ENCODE data around the gene CEP162.
"Not testable (repeated sequence)": the region's sequence is repeated elsewhere in the genome, so short reads cannot be mapped to it uniquely, and the experiment has no call there.

Gene CEP162

DNA sequence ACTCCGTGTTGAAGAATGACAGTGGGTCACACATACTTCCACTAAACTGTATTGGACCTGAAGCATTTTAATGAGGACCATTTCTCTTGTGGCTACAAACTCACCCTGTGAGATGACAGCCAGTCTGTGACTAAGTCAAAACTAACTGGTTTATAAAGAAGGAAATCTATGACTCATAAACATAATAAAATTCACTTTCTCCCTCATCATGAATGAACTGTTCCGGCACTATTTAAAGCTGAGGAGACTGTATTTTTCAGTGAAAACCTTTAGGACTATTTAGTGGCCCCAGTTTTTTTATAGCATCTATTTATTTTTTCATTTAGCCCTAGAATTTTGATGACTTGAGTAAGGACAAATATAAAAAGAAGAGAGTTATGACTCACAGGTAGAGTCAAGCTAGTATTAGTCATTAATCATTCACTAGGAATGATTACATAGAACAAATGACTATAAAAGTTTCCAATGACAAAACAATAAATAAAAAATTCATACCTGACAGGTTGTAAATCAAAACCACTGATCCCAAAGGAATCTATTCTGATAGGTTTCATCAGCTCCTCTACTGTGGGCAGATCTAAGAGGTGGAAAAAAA lies 34.2 kb downstream of the CEP162 start:
- ATAC-seq, result peak; percentile 95
- TF ChIP-seq, protein P1, sequence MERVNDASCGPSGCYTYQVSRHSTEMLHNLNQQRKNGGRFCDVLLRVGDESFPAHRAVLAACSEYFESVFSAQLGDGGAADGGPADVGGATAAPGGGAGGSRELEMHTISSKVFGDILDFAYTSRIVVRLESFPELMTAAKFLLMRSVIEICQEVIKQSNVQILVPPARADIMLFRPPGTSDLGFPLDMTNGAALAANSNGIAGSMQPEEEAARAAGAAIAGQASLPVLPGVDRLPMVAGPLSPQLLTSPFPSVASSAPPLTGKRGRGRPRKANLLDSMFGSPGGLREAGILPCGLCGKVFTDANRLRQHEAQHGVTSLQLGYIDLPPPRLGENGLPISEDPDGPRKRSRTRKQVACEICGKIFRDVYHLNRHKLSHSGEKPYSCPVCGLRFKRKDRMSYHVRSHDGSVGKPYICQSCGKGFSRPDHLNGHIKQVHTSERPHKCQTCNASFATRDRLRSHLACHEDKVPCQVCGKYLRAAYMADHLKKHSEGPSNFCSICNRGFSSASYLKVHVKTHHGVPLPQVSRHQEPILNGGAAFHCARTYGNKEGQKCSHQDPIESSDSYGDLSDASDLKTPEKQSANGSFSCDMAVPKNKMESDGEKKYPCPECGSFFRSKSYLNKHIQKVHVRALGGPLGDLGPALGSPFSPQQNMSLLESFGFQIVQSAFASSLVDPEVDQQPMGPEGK (CRISPR knock-in tag; IDR thresholded peaks at IDR 0.05; ENCODE audit: borderline replicate concordance), result no peak
- TF ChIP-seq SNAI2 (CRISPR knock-in tag; IDR thresholded peaks at IDR 0.05), result no peak
- TF ChIP-seq TOX (CRISPR knock-in tag; IDR thresholded peaks at IDR 0.05; ENCODE audit: borderline replicate concordance), result peak; percentile 19; the same call in 1 of the 2 replicates
- TF ChIP-seq, protein P2, sequence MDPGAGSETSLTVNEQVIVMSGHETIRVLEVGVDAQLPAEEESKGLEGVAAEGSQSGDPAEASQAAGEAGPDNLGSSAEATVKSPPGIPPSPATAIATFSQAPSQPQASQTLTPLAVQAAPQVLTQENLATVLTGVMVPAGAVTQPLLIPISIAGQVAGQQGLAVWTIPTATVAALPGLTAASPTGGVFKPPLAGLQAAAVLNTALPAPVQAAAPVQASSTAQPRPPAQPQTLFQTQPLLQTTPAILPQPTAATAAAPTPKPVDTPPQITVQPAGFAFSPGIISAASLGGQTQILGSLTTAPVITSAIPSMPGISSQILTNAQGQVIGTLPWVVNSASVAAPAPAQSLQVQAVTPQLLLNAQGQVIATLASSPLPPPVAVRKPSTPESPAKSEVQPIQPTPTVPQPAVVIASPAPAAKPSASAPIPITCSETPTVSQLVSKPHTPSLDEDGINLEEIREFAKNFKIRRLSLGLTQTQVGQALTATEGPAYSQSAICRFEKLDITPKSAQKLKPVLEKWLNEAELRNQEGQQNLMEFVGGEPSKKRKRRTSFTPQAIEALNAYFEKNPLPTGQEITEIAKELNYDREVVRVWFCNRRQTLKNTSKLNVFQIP (CRISPR knock-in tag; IDR thresholded peaks at IDR 0.05; ENCODE audit: borderline replicate concordance, low read depth), result 0 out of 2 replicates have a peak, but pooled peaks have one; percentile 49
- peak; percentile 27; the same call in 1 of the 2 replicates for TF ChIP-seq ZC3H10 (CRISPR knock-in tag; IDR thresholded peaks at IDR 0.05)
- peak; percentile 80 for TF ChIP-seq ISL1 (CRISPR knock-in tag; IDR thresholded peaks at IDR 0.05)
- 0 out of 2 replicates have a peak, but pooled peaks have one; percentile 15 for TF ChIP-seq GLIS3 (CRISPR knock-in tag; IDR thresholded peaks at IDR 0.05)

DNA sequence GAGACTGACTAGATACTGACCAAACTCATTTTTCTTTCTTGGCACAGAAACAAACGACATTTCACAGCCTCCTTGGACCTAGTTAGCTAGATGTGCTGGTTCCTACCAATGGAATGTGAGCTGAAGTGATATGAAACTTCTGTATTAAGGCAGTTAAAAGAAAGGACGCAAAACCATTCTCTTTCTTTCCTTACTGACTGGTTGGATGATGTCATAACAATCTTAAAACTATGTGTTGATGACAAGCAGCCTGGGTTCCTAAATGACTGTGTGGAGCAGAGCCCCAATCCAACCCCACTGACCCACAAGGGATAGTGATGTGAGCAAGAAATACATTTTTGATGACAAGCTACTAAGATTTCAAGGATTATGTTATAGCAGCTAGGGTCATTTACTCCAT lies 35.6 kb downstream of the CEP162 start:
- no peak for ATAC-seq
- no peak for TF ChIP-seq GLIS3 (CRISPR knock-in tag; IDR thresholded peaks at IDR 0.05)
- TF ChIP-seq TOX (CRISPR knock-in tag; IDR thresholded peaks at IDR 0.05; ENCODE audit: borderline replicate concordance), result no peak
- no peak for TF ChIP-seq SNAI2 (CRISPR knock-in tag; IDR thresholded peaks at IDR 0.05)
- TF ChIP-seq ISL1 (CRISPR knock-in tag; IDR thresholded peaks at IDR 0.05), result no peak
- TF ChIP-seq, protein P3, sequence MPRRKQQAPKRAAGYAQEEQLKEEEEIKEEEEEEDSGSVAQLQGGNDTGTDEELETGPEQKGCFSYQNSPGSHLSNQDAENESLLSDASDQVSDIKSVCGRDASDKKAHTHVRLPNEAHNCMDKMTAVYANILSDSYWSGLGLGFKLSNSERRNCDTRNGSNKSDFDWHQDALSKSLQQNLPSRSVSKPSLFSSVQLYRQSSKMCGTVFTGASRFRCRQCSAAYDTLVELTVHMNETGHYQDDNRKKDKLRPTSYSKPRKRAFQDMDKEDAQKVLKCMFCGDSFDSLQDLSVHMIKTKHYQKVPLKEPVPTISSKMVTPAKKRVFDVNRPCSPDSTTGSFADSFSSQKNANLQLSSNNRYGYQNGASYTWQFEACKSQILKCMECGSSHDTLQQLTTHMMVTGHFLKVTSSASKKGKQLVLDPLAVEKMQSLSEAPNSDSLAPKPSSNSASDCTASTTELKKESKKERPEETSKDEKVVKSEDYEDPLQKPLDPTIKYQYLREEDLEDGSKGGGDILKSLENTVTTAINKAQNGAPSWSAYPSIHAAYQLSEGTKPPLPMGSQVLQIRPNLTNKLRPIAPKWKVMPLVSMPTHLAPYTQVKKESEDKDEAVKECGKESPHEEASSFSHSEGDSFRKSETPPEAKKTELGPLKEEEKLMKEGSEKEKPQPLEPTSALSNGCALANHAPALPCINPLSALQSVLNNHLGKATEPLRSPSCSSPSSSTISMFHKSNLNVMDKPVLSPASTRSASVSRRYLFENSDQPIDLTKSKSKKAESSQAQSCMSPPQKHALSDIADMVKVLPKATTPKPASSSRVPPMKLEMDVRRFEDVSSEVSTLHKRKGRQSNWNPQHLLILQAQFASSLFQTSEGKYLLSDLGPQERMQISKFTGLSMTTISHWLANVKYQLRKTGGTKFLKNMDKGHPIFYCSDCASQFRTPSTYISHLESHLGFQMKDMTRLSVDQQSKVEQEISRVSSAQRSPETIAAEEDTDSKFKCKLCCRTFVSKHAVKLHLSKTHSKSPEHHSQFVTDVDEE (CRISPR knock-in tag; IDR thresholded peaks at IDR 0.05), result no peak
- TF ChIP-seq ZFP3 (CRISPR knock-in tag; IDR thresholded peaks at IDR 0.05), result no peak
- TF ChIP-seq, protein P1 (CRISPR knock-in tag; IDR thresholded peaks at IDR 0.05; ENCODE audit: borderline replicate concordance), result no peak
- TF ChIP-seq, protein P4, sequence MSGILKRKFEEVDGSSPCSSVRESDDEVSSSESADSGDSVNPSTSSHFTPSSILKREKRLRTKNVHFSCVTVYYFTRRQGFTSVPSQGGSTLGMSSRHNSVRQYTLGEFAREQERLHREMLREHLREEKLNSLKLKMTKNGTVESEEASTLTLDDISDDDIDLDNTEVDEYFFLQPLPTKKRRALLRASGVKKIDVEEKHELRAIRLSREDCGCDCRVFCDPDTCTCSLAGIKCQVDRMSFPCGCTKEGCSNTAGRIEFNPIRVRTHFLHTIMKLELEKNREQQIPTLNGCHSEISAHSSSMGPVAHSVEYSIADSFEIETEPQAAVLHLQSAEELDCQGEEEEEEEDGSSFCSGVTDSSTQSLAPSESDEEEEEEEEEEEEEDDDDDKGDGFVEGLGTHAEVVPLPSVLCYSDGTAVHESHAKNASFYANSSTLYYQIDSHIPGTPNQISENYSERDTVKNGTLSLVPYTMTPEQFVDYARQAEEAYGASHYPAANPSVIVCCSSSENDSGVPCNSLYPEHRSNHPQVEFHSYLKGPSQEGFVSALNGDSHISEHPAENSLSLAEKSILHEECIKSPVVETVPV (CRISPR knock-in tag; IDR thresholded peaks at IDR 0.05), result no peak
- no peak for TF ChIP-seq RARB (CRISPR knock-in tag; IDR thresholded peaks at IDR 0.05)
- no peak for TF ChIP-seq CSDC2 (CRISPR knock-in tag; IDR thresholded peaks at IDR 0.05)
- TF ChIP-seq ZNF565 (CRISPR knock-in tag; conservative IDR thresholded peaks at IDR 0.05; ENCODE audit: low read depth), result no peak
- no peak for TF ChIP-seq ZNF8 (CRISPR knock-in tag; IDR thresholded peaks at IDR 0.05)
- no peak for TF ChIP-seq ARNTL (CRISPR knock-in tag; IDR thresholded peaks at IDR 0.05; ENCODE audit: borderline replicate concordance, low read depth)
- no peak for TF ChIP-seq ZNF70 (CRISPR knock-in tag; IDR thresholded peaks at IDR 0.05)
- TF ChIP-seq, protein P2 (CRISPR knock-in tag; IDR thresholded peaks at IDR 0.05; ENCODE audit: borderline replicate concordance, low read depth), result no peak

DNA sequence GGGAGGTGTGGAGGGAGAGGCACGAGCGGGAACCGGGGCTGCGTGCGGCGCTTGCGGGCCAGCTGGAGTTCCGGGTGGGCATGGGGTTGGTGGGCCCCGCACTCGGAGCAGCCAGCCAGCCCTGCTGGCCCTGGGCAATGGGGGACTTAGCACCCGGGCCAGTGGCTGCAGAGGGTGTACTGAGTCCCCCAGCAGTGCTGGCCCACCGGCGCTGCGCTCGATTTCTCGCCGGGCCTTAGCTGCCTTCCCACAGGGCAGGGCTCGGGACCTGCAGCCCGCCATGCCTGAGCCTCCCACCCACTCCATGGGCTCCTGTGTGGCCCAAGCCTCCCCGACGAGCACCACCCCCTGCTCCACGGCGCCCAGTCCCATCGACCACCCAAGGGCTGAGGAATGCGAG lies 38.1 kb downstream of the CEP162 start:
- not testable (repeated sequence) for ATAC-seq

Measured in SK-N-SH treated with all-trans-retinoic acid at 6 μM for 48 hours (cell line).